Hepatocyte (in vitro differentiated cells): Measurements from ENCODE around the gene CHCHD6.

Source experiments
- EZH2 ChIP-seq: fragments of 200-600 bp; sonication (generic); IDR thresholded peaks from 2 replicates; pipeline ENCODE4 v1.6.1; 2016; ENCODE audit warnings: antibody characterized with exemption, mild to moderate bottlenecking, borderline replicate concordance
- TF ChIP-seq, protein P1 (sequence below): fragments of 200-600 bp; sonication (generic); IDR thresholded peaks from 2 replicates; pipeline ENCODE4 v1.5.1; 2016; ENCODE audit warnings: antibody characterized with exemption, mild to moderate bottlenecking; ENCODE audit not compliant: poor library complexity

DNA sequence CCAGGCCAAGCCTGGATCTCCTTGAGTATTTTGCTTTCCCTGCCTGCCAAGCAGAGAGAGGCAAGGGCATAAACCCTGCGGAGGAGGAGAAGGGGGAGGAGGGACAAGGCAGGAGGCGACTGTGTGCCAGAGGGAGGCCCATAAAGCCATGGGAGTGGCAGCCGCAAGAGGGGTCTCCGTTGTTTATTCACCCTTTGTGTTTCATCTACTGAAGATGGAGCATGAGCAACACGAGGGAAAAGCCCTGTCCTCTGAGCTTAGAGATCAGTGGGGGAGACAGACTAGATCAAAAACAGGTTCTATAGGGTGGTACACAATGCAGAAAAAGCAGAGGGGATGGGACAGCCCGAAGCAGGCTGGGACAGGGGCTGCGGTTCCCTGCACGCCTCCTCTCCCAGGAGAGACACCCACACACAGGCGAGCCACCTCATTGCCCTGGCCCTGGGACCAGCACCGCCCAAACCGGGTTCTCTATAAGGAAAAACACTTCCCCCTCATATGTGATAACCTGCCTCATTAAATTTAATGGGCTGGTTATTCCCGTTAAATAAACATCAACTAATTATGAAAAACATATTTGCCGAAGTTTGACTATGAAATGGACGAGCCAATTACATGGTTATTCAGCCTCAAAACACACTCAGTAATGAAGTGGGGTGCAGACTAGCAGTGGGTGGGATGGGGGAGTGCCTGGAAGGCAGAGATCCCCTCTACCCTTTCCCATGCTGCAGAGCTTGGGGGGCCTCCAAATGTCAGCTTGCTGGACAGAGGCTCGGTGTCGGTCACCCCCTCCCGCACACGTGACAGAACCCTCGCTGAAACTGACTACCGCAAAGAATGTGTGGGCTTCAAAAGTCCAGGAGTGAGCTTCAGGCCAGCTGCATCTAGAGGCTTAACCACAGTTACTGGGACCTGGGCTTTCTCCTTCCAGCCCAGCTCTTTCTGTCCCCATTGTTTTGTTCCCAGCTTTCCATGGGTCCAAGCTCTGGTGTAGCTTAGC lies 264.7 kb downstream of the CHCHD6 start:
- no peak for TF ChIP-seq EZH2
- TF ChIP-seq, protein P1, sequence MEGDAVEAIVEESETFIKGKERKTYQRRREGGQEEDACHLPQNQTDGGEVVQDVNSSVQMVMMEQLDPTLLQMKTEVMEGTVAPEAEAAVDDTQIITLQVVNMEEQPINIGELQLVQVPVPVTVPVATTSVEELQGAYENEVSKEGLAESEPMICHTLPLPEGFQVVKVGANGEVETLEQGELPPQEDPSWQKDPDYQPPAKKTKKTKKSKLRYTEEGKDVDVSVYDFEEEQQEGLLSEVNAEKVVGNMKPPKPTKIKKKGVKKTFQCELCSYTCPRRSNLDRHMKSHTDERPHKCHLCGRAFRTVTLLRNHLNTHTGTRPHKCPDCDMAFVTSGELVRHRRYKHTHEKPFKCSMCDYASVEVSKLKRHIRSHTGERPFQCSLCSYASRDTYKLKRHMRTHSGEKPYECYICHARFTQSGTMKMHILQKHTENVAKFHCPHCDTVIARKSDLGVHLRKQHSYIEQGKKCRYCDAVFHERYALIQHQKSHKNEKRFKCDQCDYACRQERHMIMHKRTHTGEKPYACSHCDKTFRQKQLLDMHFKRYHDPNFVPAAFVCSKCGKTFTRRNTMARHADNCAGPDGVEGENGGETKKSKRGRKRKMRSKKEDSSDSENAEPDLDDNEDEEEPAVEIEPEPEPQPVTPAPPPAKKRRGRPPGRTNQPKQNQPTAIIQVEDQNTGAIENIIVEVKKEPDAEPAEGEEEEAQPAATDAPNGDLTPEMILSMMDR = no peak
